Head of caudate nucleus (tissue), 42 donors: ENCODE data around the gene L1CAM.

Experiments
- DNase-seq, 42 donors: peaks; one replicate each; pipeline versions ENCODE4 v3.0.0 to v3.0.0-alpha.2; 2020 to 2021; ENCODE audit warnings: mixed read lengths in 7 of 42
- intact Hi-C: fragments of 100-400 bp; cut with DNase I; formaldehyde crosslinking; loops from one replicate; pipeline ENCODE4 v1.15.0; 2022

The L1CAM gene, protein sequence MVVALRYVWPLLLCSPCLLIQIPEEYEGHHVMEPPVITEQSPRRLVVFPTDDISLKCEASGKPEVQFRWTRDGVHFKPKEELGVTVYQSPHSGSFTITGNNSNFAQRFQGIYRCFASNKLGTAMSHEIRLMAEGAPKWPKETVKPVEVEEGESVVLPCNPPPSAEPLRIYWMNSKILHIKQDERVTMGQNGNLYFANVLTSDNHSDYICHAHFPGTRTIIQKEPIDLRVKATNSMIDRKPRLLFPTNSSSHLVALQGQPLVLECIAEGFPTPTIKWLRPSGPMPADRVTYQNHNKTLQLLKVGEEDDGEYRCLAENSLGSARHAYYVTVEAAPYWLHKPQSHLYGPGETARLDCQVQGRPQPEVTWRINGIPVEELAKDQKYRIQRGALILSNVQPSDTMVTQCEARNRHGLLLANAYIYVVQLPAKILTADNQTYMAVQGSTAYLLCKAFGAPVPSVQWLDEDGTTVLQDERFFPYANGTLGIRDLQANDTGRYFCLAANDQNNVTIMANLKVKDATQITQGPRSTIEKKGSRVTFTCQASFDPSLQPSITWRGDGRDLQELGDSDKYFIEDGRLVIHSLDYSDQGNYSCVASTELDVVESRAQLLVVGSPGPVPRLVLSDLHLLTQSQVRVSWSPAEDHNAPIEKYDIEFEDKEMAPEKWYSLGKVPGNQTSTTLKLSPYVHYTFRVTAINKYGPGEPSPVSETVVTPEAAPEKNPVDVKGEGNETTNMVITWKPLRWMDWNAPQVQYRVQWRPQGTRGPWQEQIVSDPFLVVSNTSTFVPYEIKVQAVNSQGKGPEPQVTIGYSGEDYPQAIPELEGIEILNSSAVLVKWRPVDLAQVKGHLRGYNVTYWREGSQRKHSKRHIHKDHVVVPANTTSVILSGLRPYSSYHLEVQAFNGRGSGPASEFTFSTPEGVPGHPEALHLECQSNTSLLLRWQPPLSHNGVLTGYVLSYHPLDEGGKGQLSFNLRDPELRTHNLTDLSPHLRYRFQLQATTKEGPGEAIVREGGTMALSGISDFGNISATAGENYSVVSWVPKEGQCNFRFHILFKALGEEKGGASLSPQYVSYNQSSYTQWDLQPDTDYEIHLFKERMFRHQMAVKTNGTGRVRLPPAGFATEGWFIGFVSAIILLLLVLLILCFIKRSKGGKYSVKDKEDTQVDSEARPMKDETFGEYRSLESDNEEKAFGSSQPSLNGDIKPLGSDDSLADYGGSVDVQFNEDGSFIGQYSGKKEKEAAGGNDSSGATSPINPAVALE

DNA sequence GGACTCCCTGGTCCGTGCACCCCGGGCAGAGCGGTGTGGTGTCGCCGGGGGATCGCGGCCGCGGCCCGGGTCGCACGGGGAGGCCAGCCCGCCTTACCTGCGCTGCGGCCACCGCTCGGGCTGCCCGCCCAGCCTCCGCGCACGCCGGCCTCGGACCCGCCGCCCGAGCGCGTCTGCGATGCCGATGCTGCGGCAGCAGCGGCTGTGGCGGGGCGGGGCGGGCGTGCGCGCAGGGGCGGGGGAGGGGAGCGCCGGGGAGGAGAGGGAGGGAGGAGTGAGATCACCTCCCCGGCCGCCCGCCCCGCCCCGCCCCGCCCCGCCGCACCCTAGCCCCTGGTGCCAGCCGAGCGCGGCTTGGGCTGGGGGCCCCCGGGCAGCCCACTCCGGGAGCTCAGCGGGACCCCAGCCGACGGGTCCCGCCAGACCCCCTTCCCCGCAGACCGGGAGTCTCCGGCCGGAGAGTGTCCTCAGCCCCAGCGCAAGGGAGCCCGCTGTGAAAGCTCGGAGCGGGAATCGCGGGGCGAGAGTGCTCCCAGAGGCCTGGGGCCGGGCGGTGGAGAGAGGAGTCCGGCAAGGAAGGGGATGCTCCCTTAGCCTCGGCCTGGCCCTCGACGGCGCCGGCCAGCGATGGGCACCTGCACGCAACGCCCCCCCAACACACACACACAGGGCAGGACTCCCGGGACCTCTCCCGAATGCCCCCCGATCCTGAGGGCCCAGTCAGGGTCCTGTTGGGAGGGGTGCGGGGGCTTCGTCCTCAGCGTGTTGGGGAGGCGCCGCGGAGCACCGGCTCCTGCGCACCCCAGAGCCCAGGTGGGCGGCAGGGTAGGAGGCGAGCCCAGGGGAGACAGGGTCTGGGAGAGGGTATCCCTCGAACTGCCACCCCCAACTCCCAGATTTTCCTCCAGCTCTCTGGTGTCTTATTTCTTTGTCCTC lies at the start of gene L1CAM:
L1CAM (minus strand) TSS at position 206 of the 936 bp plus-strand sequence. CDS start 10,337 bp downstream, outside the sequence.
- intact Hi-C loops: no loop called here
- peak in 4 of 42 donors; percentile 8 to 45 (median 35) for DNase-seq

DNA sequence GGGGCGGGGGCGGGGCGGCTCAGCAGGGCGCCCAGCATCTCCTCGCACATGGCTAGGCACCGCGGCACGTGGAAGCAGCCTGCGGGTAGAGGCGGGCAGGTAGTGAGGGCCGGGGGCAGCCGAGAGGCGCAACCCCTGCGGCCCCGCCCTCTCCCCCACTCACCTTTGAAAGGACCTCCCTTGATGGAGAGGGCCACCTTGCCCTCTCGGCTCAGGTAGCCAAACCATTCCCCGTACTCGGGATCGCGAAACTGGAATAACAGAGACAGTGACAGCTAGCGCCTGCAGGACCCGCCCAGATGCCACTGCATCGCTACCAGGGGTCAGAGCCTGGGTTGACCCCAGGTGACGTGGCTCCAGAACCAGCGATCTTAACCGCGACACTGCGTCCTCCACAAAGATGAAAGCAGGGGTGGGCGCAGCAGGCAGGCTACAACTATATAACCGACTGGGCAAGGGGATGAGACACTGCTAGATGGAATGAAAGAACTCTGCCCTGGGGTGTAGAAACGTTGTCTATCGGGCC lies 49.4 kb upstream of the L1CAM start:
- intact Hi-C loops: no loop called here
- DNase-seq: no peak

DNA sequence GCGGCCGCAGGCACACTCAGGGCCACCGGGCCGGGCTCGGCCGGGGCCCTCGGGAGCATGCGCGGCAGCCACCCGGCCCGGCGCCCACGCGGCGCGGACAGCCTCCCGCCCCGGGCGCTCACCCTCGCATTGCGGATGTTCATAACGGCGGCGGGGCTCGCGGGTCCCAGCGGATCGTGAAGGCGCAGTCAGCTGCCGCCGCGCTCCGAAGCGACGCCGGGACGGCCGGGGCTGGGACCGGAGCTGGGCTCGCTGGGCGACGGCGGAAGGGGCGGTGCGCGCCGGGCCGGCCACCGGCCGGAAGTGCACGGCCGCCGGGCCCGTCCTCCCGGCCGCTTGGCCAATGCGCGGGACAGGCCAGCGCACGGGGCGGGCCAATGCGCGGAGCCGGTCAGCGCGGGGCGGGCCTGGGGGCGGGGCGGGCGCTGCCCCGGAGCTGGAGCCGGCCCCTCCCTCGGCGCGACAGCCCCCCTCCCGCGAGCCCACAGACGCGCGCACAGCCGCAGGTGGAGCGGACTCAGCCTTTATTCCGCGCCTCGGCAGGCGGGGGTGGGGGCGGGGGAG lies 48.9 kb upstream of the L1CAM start, which contains the start of gene NAA10:
NAA10 (minus strand) TSS at position 276 of the 564 bp plus-strand sequence; CDS start at position 143, 133 bp downstream.
- intact Hi-C loops: no loop called here
- peak in 40 of 42 donors; percentile 27 to 81 (median 66) for DNase-seq

DNA sequence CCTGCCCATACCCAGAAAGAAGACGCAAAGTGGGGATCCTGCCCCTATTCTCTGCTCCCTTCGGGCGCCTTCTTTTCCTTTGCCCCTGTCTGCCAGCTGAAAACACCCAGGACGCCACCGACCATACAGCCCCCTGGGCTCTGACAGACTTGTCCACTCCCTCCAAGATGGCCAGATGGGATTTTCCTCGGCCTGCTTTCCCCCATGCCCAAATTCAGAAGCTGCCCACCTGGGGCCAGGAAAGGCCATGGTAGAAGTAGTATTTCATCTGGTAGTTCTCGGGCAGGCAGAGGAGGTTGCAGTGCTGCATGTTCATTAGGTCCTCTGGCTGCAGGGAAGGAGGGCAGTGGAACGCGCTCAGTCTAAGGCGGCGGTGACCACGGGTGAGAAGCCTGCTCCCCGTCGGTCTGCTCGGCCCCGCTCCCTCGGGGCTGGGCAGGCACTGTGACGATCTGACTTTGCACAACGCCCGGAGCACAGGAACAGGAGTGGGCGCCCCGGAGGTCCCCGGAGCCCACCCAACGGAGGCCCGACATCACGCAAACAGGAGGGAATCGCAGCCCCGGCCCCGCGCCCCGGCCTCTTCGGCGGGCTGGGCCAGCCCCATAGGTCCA lies 48.3 kb upstream of the L1CAM start:
- intact Hi-C loops: no loop called here
- no peak for DNase-seq

DNA sequence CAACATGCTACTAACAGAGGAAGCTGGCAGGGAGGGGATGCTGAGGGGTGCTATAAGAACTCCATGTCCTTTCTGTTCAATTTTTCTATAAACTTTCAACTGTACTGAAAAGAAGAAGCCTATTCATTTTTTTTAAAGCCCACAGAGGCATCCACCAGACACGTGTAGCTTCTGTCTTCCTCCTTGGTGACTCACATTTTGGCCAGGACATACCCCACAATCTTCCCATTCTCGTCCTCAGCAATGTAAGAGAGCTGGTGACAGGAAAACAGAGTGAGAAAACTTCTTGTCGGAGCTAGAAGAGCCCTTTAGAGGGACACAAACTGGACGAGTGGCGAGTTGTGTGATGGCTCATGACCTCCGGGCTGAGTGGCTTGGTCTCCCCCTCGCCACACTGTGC lies 47.8 kb upstream of the L1CAM start:
- no peak for DNase-seq
- intact Hi-C loops: no loop called here

DNA sequence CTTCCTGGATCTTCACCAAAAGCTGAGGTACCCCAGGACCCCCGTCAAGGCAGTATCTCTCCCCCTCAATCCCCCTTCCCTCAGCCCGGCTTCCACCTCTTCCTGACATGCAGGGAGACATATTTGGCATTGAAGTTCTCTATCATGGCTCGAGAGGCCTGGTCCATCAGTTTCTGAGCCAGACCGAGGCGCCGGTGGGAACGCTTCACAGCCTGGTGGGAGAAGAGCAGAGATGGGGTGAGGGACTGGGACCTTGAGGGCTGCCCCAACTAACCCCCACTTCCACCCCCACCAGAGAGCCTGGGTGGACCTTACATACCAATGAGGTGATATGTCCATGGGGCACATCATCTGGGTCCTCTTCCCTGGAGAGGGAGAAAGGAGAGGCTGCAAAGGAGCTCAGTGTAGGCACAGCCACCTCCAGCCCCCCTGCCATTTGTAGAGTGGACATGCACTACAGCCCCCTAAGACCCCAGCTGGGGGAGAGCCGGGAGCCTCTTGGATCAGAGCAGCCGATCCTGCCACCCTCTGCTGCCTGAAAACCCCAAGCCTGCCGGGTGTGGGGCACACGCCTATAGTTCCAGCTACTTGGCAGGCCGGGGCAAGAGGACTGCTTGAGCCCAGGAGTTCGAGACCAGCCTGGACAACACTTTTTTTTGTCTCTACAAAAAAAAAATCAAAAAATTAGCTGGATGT lies 46.4 kb upstream of the L1CAM start:
- intact Hi-C loops: no loop called here
- DNase-seq: no peak

DNA sequence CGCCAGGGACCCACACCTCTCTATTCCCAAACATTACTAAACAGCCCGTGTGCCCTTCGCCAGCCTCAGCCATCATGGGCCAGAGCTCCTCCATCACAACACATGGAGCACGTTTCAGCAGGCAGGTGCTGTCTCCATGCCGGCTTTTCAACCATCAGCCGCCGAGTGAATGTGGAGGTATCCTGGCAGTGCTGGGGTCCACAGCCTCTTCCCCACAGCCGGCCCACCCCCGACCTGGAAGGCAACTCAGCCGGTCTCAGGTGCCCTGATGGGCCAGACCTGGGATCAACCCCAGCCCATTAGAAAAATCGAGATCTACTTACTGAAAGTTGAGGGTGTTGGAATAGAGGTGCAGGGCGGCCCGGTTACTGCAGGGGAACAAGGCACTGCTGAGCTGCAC lies 45.8 kb upstream of the L1CAM start:
- intact Hi-C loops: no loop called here
- no peak for DNase-seq

DNA sequence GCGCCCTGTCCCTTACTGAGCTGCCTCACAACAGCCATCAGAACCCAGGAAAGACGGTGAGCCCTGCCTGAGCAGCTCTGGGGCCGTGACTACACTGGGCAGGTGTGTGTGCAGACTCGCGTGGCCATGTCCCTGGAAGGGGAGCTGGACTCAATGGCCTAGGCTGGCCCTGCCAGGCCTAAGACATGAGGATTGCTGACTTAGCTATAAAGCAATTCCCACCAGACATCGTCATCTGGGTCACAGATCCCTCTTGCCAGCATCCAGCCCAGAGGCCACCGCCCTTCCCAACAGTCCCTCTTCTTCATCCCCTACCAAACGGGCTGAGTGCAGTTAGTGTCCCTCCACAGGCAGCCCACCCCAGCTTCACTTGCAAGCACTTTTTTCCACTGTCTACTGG lies 45.2 kb upstream of the L1CAM start:
- intact Hi-C loops: no loop called here

DNA sequence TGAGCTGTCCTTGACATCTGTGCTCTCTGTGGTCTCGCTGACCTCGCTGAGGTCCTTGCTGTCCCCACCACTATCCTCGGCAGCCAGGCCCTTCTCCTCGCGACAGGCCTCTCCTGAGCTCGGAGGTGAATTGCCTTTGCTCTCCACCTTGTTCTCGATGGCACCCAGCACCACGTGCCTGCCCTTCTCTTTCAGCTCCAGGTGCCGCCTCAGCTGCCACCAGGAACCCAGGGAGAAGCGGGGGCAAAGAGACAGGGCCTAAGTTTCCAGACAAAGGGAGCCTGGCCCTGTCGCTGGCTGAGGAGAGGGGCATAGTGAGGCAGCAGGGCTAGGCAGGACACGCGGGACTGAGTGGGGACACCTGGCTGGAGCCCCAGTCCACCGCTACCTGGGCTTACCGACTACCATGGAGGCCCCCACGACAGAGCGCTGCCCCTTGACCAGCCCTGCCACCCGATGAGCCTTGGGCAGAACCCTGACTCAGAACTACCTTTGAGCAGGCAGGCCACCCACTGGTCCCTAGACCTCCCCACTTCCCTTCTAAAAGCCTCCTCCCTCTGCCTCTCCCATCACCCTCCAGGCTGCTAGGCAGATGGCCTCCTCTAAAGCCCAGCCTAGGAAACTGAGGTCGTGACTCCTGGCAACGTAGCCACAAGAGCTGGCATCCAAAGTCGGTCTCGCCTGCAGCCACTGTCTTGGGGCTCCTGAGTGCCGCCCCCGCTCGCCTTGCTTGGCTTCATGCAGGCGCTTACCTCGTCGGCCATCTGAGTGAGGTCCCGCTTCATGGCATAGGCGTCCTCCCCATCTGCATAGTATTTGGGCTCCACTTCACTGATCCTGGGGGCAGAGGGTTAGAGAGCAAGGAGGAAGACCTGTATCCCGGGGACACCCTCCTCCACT lies 44.3 kb upstream of the L1CAM start:
- DNase-seq: no peak
- intact Hi-C loops: no loop called here

More for the DNA sequence above, 45.2 kb upstream of the L1CAM start:
- DNase-seq: no peak

DNA sequence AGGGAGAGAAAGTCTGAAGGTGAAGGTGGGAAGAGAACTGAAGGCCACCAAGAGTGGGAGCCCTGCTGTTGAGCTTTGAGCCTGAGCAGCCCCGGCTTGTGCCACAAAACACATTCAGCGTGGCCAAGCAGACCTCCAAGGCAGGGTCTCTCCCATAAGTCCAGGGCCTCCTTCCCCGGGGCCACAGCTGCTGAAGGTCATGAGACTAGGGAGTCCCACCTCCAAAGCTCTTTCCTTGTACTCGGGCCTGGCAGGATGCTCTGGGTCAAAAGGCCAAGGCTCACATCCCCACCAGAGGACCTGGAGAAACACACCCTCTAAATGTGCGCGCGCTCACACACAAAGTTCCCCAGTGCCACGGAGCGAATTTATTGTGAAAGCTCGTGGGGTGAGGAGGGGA lies 43.6 kb upstream of the L1CAM start:
- DNase-seq: no peak
- intact Hi-C loops: no loop called here

DNA sequence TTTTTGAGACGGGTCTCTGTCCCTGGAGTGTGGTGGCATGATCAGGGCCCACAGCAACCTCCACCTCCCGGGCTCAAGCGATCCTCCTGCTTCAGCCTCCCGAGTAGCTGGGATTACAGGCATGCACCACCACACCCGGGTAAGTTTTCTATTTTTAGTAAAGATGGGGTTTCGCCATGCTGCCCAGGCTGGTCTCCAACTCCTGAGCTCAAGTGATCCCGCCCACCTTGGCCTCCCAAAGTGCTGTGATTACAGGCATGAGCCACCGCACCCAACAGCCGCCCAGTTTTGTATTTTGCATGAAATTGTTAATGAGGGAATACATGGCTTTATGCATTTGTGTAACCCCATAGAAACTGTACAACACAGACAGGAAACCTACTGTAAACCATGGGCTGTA lies 42.9 kb upstream of the L1CAM start:
- intact Hi-C loops: no loop called here
- DNase-seq: no peak

DNA sequence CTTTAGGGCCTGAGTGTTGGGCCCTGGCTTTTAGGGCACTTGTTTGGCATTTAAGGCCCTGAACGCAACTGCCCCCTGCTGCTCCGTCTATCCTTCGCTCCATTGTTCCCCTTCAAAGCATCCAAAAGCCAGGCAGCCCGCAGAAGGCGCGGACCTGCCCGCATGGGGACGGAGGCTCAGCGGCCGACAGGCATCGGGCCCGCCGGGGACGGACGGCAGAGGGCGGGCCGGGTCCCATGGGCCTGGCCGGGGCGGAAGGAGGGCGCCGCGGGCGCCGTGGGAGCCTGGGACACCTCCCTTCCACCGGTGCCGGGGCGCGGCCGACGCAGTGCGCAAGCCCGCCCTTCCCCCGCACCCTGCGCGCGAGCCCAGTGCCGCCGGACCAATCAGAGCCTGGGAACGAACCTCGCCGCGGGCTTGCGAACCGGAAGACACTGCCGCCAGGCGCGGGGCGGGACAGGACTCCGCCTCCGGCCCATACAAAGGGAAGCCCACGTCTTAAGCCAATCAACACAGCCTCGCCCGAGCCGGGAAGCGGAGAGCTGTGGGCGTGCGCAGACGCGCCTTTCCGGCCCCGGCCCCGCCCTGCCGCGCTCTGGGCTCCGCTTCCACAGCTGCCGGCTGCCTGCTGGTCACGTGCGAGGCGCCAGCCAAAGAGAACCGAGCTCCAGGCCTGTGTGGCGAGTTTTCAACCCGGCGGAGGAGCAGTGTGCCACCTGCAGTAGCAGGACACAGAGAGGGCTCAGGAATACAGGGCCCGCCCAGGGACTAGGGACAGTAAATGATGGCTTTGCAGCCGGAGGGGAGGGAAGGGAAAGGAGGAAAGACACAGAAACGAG lies 42.2 kb upstream of the L1CAM start:
- intact Hi-C loops: no loop called here
- DNase-seq: peak; percentile 87 to 97 (median 94)

DNA sequence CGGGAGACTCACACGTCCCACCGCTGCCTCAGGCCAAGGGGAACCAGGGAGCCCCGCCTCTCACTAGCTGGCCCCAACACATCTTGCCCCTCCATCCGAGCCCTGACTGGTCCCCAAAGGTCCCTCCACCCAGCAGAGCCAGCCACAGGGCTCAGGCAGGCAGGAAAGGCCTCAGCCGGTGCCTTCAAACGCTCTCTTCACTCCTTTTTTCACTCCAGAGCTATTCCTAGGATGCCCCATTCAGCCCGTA lies 41.6 kb upstream of the L1CAM start:
- peak in 1 of 42 donors; percentile 39 for DNase-seq
- intact Hi-C loops: no loop called here

DNA sequence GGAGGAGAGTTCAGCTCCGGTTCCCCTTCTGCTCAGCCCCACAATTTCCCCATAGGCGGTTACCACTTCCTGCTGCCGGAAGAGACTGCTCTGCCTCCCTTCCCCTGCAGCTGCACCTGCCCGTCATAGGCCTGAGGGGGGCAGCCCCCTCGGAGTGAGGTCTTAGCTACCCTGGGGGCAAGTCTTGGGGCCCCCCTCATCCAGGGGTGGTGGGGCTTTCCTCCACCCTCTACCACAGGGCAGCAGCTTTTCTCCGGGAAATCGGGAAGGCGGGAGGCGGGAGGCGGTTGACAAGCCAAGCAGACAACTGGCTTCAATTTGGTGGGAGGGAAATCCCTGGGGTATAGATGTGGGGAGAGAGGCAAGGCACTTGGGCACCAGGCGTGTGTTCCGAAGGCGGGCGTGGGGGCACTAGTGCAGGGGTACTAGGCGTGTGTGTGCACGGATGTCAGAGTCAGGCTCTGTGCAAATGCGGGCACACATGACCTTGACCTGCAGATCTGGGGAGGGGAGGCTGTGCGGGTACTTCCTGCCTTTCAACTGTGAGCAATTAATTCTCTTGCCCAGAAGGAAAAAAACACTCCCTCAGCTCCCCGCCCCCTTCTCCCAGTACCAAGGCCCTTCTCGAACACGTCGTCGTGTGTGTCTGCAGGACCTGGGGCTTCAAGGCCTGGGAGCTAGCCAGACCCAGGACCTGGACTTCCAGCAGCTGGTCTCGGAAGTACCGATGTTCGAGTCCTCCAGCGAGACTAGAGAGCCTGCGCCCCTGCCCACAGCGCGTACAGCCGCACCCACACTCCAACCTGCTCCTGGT lies 41.1 kb upstream of the L1CAM start:
- intact Hi-C loops: no loop called here
- DNase-seq: peak in 19 of 42 donors; percentile 14 to 54 (median 33)
